Endothelial cell (in vitro differentiated cells): ENCODE data around the gene CDYL2. TPM values are rescaled to one million over a fixed set of nuclear protein-coding genes. Genes with fewer than 3 reads are reported as not detected.

Experiments used
- DNase-seq: peaks from one replicate; pipeline ENCODE4 v3.0.0; 2021; ENCODE audit warnings: low spot score
- H3K27ac Mint-ChIP-seq: one replicate; pipeline ENCODE4 v1.8.0; 2021; ENCODE audit warnings: mixed read lengths, inconsistent platforms; ENCODE audit not compliant: unreplicated experiment
- H3K27me3 Mint-ChIP-seq: one replicate; pipeline ENCODE4 v1.8.0; 2021; ENCODE audit warnings: mild to moderate bottlenecking, moderate library complexity, mixed read lengths, inconsistent platforms; ENCODE audit not compliant: unreplicated experiment
- H3K36me3 Mint-ChIP-seq: one replicate; pipeline ENCODE4 v1.8.0; 2021; ENCODE audit warnings: mild to moderate bottlenecking, low read depth, mixed read lengths, inconsistent platforms; ENCODE audit not compliant: unreplicated experiment
- H3K4me1 Mint-ChIP-seq: one replicate; pipeline ENCODE4 v1.8.0; 2021; ENCODE audit warnings: mild to moderate bottlenecking, mixed read lengths, inconsistent platforms; ENCODE audit not compliant: unreplicated experiment
- H3K4me3 Mint-ChIP-seq: one replicate; pipeline ENCODE4 v1.8.0; 2021; ENCODE audit warnings: mild to moderate bottlenecking, mixed read lengths, inconsistent platforms; ENCODE audit not compliant: unreplicated experiment
- H3K9me3 Mint-ChIP-seq: one replicate; pipeline ENCODE4 v1.8.0; 2021; ENCODE audit warnings: mixed read lengths, inconsistent platforms; ENCODE audit not compliant: unreplicated experiment
- total RNA-seq: library from RNA; stranded (reverse); fragmentation: NEBNext Ultra II Directional; extraction: Animal tissue kit (Norgen Biotek cat#: 25700); gene quantifications from one replicate; pipeline ENCODE4 v1.2.1, GENCODE V29; 2021; ENCODE audit not compliant: unreplicated experiment
- TF ChIP-seq, protein P1 (sequence below): fragments of 200-600 bp; sonication (generic); IDR thresholded peaks from one replicate; pipeline ENCODE4 v1.5.0; 2021; ENCODE audit warnings: antibody characterized with exemption; ENCODE audit not compliant: unreplicated experiment

The CDYL2 gene
- total RNA-seq, 1 donor from 2014 or later = 26.6 TPM

DNA sequence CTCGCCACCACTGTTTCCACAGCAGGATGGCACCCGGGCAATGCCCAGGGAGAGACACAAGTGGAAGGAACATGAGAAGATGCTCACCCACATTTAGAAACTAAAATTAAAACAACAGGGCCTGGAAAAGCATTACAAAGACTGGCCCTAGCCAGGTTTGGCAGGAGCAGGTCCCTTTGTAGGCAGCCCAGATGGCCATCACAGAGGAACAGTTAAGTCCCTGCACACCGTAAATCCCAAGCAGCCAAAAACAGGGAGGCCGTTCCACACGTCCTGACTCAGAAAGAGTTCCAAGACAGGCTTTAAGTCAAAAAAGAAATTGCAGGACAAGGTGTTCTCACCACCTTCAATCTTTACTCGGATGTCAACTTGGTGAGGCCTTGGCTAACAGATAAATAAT, 136.5 kb downstream of the CDYL2 start:
- Mint-ChIP-seq H3K4me1 (peaks cover 7% of the 10 kb centered on the region), H3K27me3 (peaks cover 3% of the 10 kb centered on the region), H3K4me3 (no peak overlapping the region), H3K9me3 (no peaks in the 10 kb centered on the region), H3K36me3 (peaks cover 13% of the 10 kb centered on the region), H3K27ac (no peak overlapping the region)
- no peak for DNase-seq
- TF ChIP-seq, protein P1, sequence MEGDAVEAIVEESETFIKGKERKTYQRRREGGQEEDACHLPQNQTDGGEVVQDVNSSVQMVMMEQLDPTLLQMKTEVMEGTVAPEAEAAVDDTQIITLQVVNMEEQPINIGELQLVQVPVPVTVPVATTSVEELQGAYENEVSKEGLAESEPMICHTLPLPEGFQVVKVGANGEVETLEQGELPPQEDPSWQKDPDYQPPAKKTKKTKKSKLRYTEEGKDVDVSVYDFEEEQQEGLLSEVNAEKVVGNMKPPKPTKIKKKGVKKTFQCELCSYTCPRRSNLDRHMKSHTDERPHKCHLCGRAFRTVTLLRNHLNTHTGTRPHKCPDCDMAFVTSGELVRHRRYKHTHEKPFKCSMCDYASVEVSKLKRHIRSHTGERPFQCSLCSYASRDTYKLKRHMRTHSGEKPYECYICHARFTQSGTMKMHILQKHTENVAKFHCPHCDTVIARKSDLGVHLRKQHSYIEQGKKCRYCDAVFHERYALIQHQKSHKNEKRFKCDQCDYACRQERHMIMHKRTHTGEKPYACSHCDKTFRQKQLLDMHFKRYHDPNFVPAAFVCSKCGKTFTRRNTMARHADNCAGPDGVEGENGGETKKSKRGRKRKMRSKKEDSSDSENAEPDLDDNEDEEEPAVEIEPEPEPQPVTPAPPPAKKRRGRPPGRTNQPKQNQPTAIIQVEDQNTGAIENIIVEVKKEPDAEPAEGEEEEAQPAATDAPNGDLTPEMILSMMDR = no peak

DNA sequence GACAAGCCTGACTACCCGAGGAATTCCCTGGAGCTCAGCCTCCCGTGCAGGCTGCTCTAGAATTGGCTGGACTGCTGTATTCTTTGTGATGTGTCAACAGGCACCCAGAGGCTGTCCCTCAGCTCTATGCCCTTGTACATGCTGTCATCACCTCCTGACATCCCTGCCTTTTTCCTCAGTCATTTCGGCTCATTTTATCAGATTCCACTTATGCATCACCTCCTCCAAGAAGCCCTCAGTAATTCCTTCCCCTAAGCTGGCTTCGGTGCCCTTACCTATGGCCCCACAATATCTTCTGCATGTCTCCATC, 137.2 kb downstream of the CDYL2 start:
- Mint-ChIP-seq H3K9me3 (no peaks in the 10 kb centered on the region), H3K27me3 (peaks cover 3% of the 10 kb centered on the region), H3K27ac (no peak overlapping the region)

DNA sequence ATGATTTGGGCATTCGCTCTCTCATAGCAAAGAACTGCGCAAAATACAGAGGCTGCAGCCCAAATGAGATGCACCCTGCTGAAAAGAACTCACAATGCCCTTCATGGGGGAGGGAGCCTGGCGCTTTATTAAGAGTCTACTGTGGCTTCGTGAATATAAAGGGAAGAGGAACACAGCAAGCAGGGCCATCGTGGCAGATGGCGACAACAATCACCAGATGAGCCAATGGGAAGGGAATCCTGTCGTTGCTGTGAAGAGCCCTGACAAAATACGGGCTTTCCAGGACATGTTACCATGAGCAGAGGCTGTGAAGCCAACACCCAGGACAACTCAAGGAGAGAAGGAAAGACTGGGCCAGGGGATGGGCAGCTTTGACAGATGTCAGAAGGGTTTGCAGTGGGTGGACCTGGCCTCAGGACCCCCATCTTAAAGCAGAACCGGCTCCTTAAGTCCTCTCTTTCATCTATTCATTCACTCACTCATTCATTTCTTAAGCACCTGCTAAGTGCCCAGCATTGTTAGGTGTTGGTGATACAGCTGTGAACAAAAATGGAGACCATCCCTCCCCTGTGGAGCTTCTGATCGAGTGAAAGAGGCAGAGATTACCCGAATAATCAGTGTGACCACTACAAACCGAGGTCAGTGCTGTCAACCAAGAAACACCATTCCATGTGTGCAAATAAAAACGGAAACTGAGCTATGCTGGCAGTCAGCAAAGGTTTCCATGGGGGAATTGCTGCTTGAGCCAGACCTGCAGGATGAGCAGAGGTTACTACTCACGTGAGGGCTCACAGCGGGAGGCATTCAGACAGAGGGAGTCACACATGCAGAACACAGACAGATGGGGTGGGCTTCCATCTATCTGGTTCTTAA, 137.8 kb downstream of the CDYL2 start:
- Mint-ChIP-seq H3K4me1 (peaks cover 4% of the 10 kb centered on the region), H3K27me3 (peaks cover 3% of the 10 kb centered on the region), H3K9me3 (no peaks in the 10 kb centered on the region), H3K4me3 (no peak overlapping the region), H3K27ac (no peak overlapping the region), H3K36me3 (peaks cover 20% of the 10 kb centered on the region)
- DNase-seq = no peak
- TF ChIP-seq, protein P1 = no peak

More for the DNA sequence above, 137.2 kb downstream of the CDYL2 start:
- Mint-ChIP-seq H3K4me3 (no peak overlapping the region), H3K4me1 (peaks cover 6% of the 10 kb centered on the region), H3K36me3 (peaks cover 16% of the 10 kb centered on the region)
- TF ChIP-seq, protein P1 = no peak
- no peak for DNase-seq

DNA sequence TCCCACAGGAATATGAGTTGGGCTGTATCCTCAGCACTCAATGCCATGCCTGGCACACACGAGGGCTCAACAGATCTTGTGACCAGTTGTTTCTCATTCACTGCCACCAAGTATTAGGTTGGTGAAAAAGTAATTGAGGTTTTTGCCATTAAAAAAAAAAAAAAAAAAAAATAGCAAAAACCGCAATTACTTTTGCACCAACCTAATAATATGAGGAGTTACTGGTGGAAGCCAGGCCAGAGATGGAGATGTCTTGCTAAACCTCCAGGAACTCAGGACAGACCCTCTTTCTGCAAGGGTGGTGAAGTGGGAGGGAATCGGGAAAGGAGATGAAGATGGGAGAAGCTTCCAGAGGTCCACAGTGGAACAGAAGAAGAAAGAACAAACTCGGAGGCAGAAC, 139.0 kb downstream of the CDYL2 start:
- TF ChIP-seq, protein P1 = no peak
- H3K4me1 Mint-ChIP-seq = peaks cover 4% of the 10 kb centered on the region
- H3K9me3 Mint-ChIP-seq = peaks cover 2% of the 10 kb centered on the region
- H3K4me3 Mint-ChIP-seq = no peak overlapping the region
- DNase-seq = no peak
- H3K27me3 Mint-ChIP-seq = peaks cover 2% of the 10 kb centered on the region
- H3K36me3 Mint-ChIP-seq = peaks cover 20% of the 10 kb centered on the region
- H3K27ac Mint-ChIP-seq = no peak overlapping the region

DNA sequence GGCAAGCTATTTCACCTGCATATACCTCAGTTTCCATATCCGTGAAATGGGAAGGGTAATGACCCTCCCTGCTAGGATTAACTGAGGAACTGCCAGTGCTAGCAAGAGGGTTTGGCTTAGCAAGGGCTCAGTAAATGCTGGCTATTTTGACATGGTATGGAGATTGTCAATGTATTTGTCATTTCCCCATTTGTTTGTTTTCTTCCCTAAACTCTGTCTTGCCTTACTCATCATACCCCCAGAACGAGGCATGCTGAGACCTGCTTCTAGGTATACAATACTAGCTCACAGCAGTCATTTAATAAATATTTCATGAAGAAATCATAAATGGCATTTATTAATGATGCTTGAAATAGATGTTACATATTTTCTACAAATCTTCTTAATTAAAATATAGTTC, 139.6 kb downstream of the CDYL2 start:
- TF ChIP-seq, protein P1 = no peak
- no peak for DNase-seq
- Mint-ChIP-seq H3K9me3 (peaks cover 5% of the 10 kb centered on the region), H3K27me3 (peaks cover 2% of the 10 kb centered on the region), H3K4me1 (peaks cover 4% of the 10 kb centered on the region), H3K27ac (no peak overlapping the region), H3K4me3 (no peak overlapping the region), H3K36me3 (peaks cover 25% of the 10 kb centered on the region)
